H1 (cell line): Measurements from ENCODE around the gene RNF168. TPM values are rescaled to one million over a fixed set of nuclear protein-coding genes. Genes with fewer than 3 reads are reported as not detected.
"Not testable (repeated sequence)": the region's sequence is repeated elsewhere in the genome, so short reads cannot be mapped to it uniquely, and the experiment has no call there.

Experiments used
- CTCF ChIA-PET: fragments of 300-600 bp; sonication (Branson Sonifier 250); formaldehyde crosslinking; loops from one replicate; lab custom pipeline; 2021; ENCODE audit not compliant: partially characterized antibody; lab: Charles Lee
- POLR2A ChIA-PET: fragments of 300-600 bp; sonication (Branson Sonifier 250); formaldehyde crosslinking; loops from one replicate; lab custom pipeline; 2021; ENCODE audit warnings: inconsistent platforms; ENCODE audit not compliant: partially characterized antibody; lab: Charles Lee
- DNase-seq, 2 experiments: peaks; one replicate each; pipeline versions ENCODE4 v3.0.0 to v3.0.0-alpha.2; 2010 to 2022; ENCODE audit warnings: low spot score in 2 of 2, low read depth in 1 of 2, mixed read lengths in 1 of 2
- FAIRE-seq: peaks from 2 replicates; lab custom pipeline; 2011; peaks lifted over from hg19 to GRCh38; lab: Jason Lieb, UNC
- H2AFZ ChIP-seq: 2 replicates; pipeline ENCODE4 v1.8.1; 2012; ENCODE audit warnings: low read length, inconsistent platforms
- H2AK5ac ChIP-seq: 2 replicates; pipeline ENCODE4 v1.6.1; 2013; ENCODE audit warnings: low read depth, low read length
- H2BK120ac ChIP-seq: replicated peaks from 2 replicates; pipeline ENCODE3; 2013; ENCODE audit warnings: low read depth, low read length, inconsistent platforms
- H2BK12ac ChIP-seq: 2 replicates; pipeline ENCODE4 v1.6.1; 2013; ENCODE audit warnings: low read depth, low read length
- H2BK15ac ChIP-seq: 2 replicates; pipeline ENCODE4 v1.6.1; 2013; ENCODE audit warnings: low read length
- H2BK20ac ChIP-seq: 2 replicates; pipeline ENCODE4 v1.6.1; 2013; ENCODE audit warnings: low read length
- H2BK5ac ChIP-seq: 2 replicates; pipeline ENCODE4 v1.6.1; 2013; ENCODE audit warnings: low read depth, low read length
- H3K14ac ChIP-seq: 2 replicates; pipeline ENCODE4 v1.6.1; 2013; ENCODE audit warnings: inconsistent platforms; ENCODE audit not compliant: insufficient read length
- H3K18ac ChIP-seq: 2 replicates; pipeline ENCODE4 v1.6.1; 2013; ENCODE audit warnings: low read length; ENCODE audit errors: extremely low read depth
- H3K23ac ChIP-seq: 2 replicates; pipeline ENCODE4 v1.6.1; 2013; ENCODE audit warnings: inconsistent platforms; ENCODE audit not compliant: insufficient read length
- H3K23me2 ChIP-seq: 2 replicates; pipeline ENCODE4 v1.6.1; 2013; ENCODE audit warnings: low read depth, low read length
- H3K27ac ChIP-seq: 2 replicates; pipeline ENCODE4 v1.6.1; 2011; ENCODE audit warnings: low read depth, low read length, inconsistent platforms
- H3K27me3 ChIP-seq, 4 experiments: replicated peaks in 1 of 4; 1 replicate in 1 of 4; 2 replicates in 3 of 4; pipeline versions ENCODE4 v1.6.1 to v1.8.1; 2011 to 2013; ENCODE audit warnings: low read length in 3 of 4, mild to moderate bottlenecking in 3 of 4, inconsistent platforms in 2 of 4, mixed read lengths in 2 of 4, moderate library complexity in 1 of 4; ENCODE audit not compliant: control insufficient read depth in 3 of 4, insufficient read depth in 3 of 4; ENCODE audit errors: extremely low read depth in 1 of 4
- H3K36me3 ChIP-seq, 4 experiments: 2 replicates each; pipeline versions ENCODE4 v1.6.1 to v1.8.1; 2011 to 2013; ENCODE audit warnings: mild to moderate bottlenecking in 4 of 4, low read length in 3 of 4, moderate library complexity in 2 of 4, control low read depth in 1 of 4, inconsistent platforms in 1 of 4; ENCODE audit not compliant: insufficient read depth in 4 of 4, control insufficient read depth in 2 of 4
- H3K4ac ChIP-seq: replicated peaks from 2 replicates; pipeline ENCODE3; 2013; ENCODE audit warnings: low read length, low read depth, mixed read lengths, inconsistent platforms; ENCODE audit not compliant: insufficient read length
- H3K4me1 ChIP-seq, 4 experiments: replicated peaks in 1 of 4; 1 replicate in 1 of 4; 2 replicates in 3 of 4; pipeline versions ENCODE4 v1.6.1 to v1.8.1; 2011 to 2013; ENCODE audit warnings: low read length in 3 of 4, inconsistent platforms in 2 of 4, mixed read lengths in 1 of 4; ENCODE audit not compliant: insufficient read depth in 4 of 4, control insufficient read depth in 3 of 4
- H3K4me2 ChIP-seq, 2 experiments: 2 replicates each; pipeline versions ENCODE4 v1.6.1 to v1.8.1; 2011 to 2013; ENCODE audit warnings: low read depth in 2 of 2, low read length in 2 of 2, control low read depth in 1 of 2, inconsistent platforms in 1 of 2, mild to moderate bottlenecking in 1 of 2; ENCODE audit not compliant: insufficient read depth in 1 of 2
- H3K4me3 ChIP-seq, 4 experiments: fragments of 200-600, 300-600 bp in 1 of 4; sonication (generic), shearing (Covaris generic), sonication (Bioruptor Twin) in 1 of 4; 2 replicates each; pipeline versions ENCODE4 v1.5.1 to v1.8.1; 2011 to 2016; ENCODE audit warnings: low read length in 4 of 4, low read depth in 3 of 4, control low read depth in 2 of 4, inconsistent platforms in 2 of 4, mild to moderate bottlenecking in 2 of 4, mixed read lengths in 1 of 4, moderate library complexity in 1 of 4; ENCODE audit not compliant: insufficient read depth in 2 of 4; ENCODE audit errors: extremely low read depth in 1 of 4
- H3K56ac ChIP-seq: replicated peaks from 2 replicates; pipeline ENCODE3; 2013; ENCODE audit warnings: low read depth, mild to moderate bottlenecking, mixed read lengths, low read length, inconsistent platforms; ENCODE audit not compliant: insufficient read length
- H3K79me1 ChIP-seq: 2 replicates; pipeline ENCODE4 v1.6.1; 2013; ENCODE audit warnings: low read depth, low read length, control low read depth
- H3K79me2 ChIP-seq, 2 experiments: 2 replicates each; pipeline versions ENCODE4 v1.6.1 to v1.8.1; 2012 to 2013; ENCODE audit warnings: low read length in 2 of 2, mild to moderate bottlenecking in 2 of 2, inconsistent platforms in 1 of 2; ENCODE audit not compliant: insufficient read depth in 2 of 2, control insufficient read depth in 1 of 2
- H3K9ac ChIP-seq, 4 experiments: replicated peaks in 1 of 4; 1 replicate in 1 of 4; 2 replicates in 3 of 4; pipeline versions ENCODE4 v1.6.1 to v1.8.1; 2011 to 2013; ENCODE audit warnings: low read depth in 3 of 4, low read length in 3 of 4, control low read depth in 2 of 4, mild to moderate bottlenecking in 2 of 4, moderate library complexity in 2 of 4, inconsistent platforms in 1 of 4; ENCODE audit errors: extremely low read depth in 1 of 4
- H3K9me3 ChIP-seq, 2 experiments: 2 replicates each; pipeline versions ENCODE4 v1.6.1 to v1.8.1; 2012 to 2013; ENCODE audit warnings: mild to moderate bottlenecking in 2 of 2, moderate library complexity in 2 of 2, control low read depth in 1 of 2, inconsistent platforms in 1 of 2, low read depth in 1 of 2, low read length in 1 of 2, mixed read lengths in 1 of 2; ENCODE audit not compliant: insufficient read depth in 2 of 2
- H4K20me1 ChIP-seq, 2 experiments: replicated peaks in 1 of 2; 2 replicates each; pipeline versions ENCODE3 to v1.8.1; 2011 to 2013; ENCODE audit warnings: inconsistent platforms in 2 of 2, low read length in 2 of 2, mild to moderate bottlenecking in 1 of 2; ENCODE audit not compliant: insufficient read depth in 2 of 2, control insufficient read depth in 1 of 2
- H4K5ac ChIP-seq: 2 replicates; pipeline ENCODE4 v1.6.1; 2013; ENCODE audit warnings: low read length, low read depth, mixed read lengths, inconsistent platforms; ENCODE audit not compliant: insufficient read length
- H4K8ac ChIP-seq: 2 replicates; pipeline ENCODE4 v1.8.0; 2013; ENCODE audit warnings: mild to moderate bottlenecking, moderate library complexity, low read length, inconsistent platforms; ENCODE audit not compliant: insufficient read depth; ENCODE audit errors: extremely low read depth
- H4K91ac ChIP-seq: replicated peaks from 2 replicates; pipeline ENCODE3; 2013; ENCODE audit warnings: low read length, mixed read lengths, inconsistent platforms; ENCODE audit not compliant: insufficient read length
- WGBS, 2 experiments: shearing (Covaris generic) in 1 of 2; methylation state at CpG; one replicate each; pipeline versions ENCODE4 v1.1.6 to v1.1.7; 2013 to 2015; ENCODE audit warnings: low lambda C conversion rate in 2 of 2, mixed read lengths in 2 of 2, inconsistent platforms in 1 of 2, low coverage in 1 of 2, missing lambda C conversion rate in 1 of 2; ENCODE audit not compliant: insufficient replicate concordance in 2 of 2, insufficient coverage in 1 of 2, insufficient read length in 1 of 2; ENCODE audit errors: extremely low coverage in 1 of 2, missing lambda C conversion rate in 1 of 2; 5-methylcytosine and 5-hydroxymethylcytosine counted together
- polyA plus RNA-seq, 7 experiments: library from polyadenylated mRNA; depleted of rRNA in 3 of 7; stranded (reverse) in 5 of 7; unstranded in 2 of 7; fragments of >200 nt in 5 of 7; fragments of 200-250 nt in 2 of 7; gene quantifications; 1 replicate in 5 of 7; 2 replicates in 1 of 7; 4 replicates in 1 of 7; pipeline versions ENCODE4 v1.2.1 to v1.2.3, GENCODE V29; 2011 to 2013; ENCODE audit warnings: missing spikeins in 2 of 7, mixed read lengths in 2 of 7
- total RNA-seq: library from RNA; stranded (reverse); fragmentation: NEBNext Ultra II Directional; extraction: Animal tissue kit (Norgen Biotek cat#: 25700); gene quantifications from 2 replicates; pipeline ENCODE4 v1.2.1, GENCODE V29; 2021

Gene RNF168
- total and polyA plus RNA-seq, 2 of the 8 experiments (the other 6 are each of a cell fraction or from before 2014, with no cell fraction given), result 6.3 to 63.5 TPM

DNA sequence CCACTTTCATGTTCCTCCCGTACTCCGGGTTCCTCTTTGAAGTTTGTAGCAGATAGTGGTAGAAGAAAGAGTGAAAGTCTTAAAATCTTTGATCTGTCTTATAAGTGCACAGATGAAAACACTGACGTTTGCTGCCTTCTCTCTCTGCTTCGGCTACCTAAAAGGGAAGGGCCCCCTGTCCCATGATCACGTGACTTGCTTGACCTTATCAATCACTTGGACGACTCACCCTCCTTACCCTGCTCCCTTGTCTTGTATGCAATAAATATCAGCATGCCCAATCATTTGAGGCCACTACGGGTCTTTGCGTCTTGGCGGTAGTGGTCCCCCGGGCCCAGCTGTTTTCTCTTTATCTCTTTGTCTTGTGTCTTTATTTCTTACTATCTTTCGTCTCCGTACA is 17.7 kb upstream of the RNF168 start:
- H3K18ac ChIP-seq, H3K14ac ChIP-seq, H2BK20ac ChIP-seq, H3K23ac ChIP-seq, H2AFZ ChIP-seq, H3K4me3 ChIP-seq, H3K27ac ChIP-seq, H2BK120ac ChIP-seq, H3K4me2 ChIP-seq, H2BK5ac ChIP-seq, H3K79me2 ChIP-seq, H3K4me1 ChIP-seq, H3K56ac ChIP-seq, H2BK12ac ChIP-seq, H3K36me3 ChIP-seq, H4K20me1 ChIP-seq, FAIRE-seq, DNase-seq, H3K9ac ChIP-seq, POLR2A ChIA-PET, H2BK15ac ChIP-seq, H3K79me1 ChIP-seq, H3K4ac ChIP-seq, H4K91ac ChIP-seq, H4K8ac ChIP-seq, H3K23me2 ChIP-seq, H3K27me3 ChIP-seq, H2AK5ac ChIP-seq, H4K5ac ChIP-seq: not testable (repeated sequence)
- H3K9me3 ChIP-seq, result peaks cover 47 to 48% of the 10 kb centered on the region in 2 experiments
- 91% methylated on average over 11 of the region's 12 CpGs; no CpG with 5 or more reads in 1 of the 2 experiments for WGBS, 2 experiments
- CTCF ChIA-PET, result interaction anchor here (0.6 to 5.5 kb wide), 12 partner anchors 13 to 914 kb away, joined by 3 to 40 read pairs (median 4); no protein-coding TSS in a partner anchor
